SJSA1 (cell line): Measurements from ENCODE around the gene FOXJ1. TPM values are rescaled to one million over a fixed set of nuclear protein-coding genes. Genes with fewer than 3 reads are reported as not detected.

Experiments used
- DNase-seq, 2 experiments: peaks; one replicate each; pipeline ENCODE4 v3.0.0-alpha.2; 2015 to 2020; ENCODE audit warnings: low spot score in 2 of 2, low read depth in 1 of 2
- H3K27ac ChIP-seq: fragments of 250-450 bp; sonication (Bioruptor Pico); 2 replicates; pipeline ENCODE4 v1.5.1; 2020; ENCODE audit warnings: mild to moderate bottlenecking, moderate library complexity
- H3K27me3 ChIP-seq: fragments of 250-450 bp; sonication (Bioruptor Pico); replicated peaks from 2 replicates; pipeline ENCODE4 v1.5.1; 2020; ENCODE audit warnings: mild to moderate bottlenecking, moderate library complexity
- H3K36me3 ChIP-seq: fragments of 250-450 bp; sonication (Bioruptor Pico); 2 replicates; pipeline ENCODE4 v1.5.1; 2020; ENCODE audit warnings: mild to moderate bottlenecking
- H3K4me1 ChIP-seq: fragments of 250-450 bp; sonication (Bioruptor Pico); replicated peaks from 2 replicates; pipeline ENCODE4 v1.6.1; 2021; ENCODE audit warnings: mild to moderate bottlenecking
- H3K4me3 ChIP-seq: fragments of 250-450 bp; sonication (Bioruptor Pico); 2 replicates; pipeline ENCODE4 v1.5.1; 2020; ENCODE audit warnings: mild to moderate bottlenecking
- H3K9me3 ChIP-seq: fragments of 250-450 bp; sonication (Bioruptor Pico); replicated peaks from 2 replicates; pipeline ENCODE4 v1.5.1; 2020; ENCODE audit warnings: mild to moderate bottlenecking
- total RNA-seq: library from RNA; depleted of rRNA; stranded (reverse); fragments of >200 nt; shearing (Covaris generic); gene quantifications from 2 replicates; pipeline ENCODE4 v1.2.3, GENCODE V29; 2014

FOXJ1 gene
- total RNA-seq, 1 experiment from 2014 or later: not detected

- Histone ChIP-seq H3K27me3 (no peaks in the 10 kb centered on the region), H3K36me3 (no peaks in the 10 kb centered on the region), H3K9me3 (no peaks in the 10 kb centered on the region), H3K4me1 (no peaks in the 10 kb centered on the region), H3K27ac (no peak overlapping the region), H3K4me3 (no peak overlapping the region)
- no peak for DNase-seq
These were observed 14.1 kb upstream of the FOXJ1 start for GRCh38 chr17:76154936-76155845.

GRCh38 chr17:76154292-76154691, 13.2 kb upstream of the FOXJ1 start:
- Histone ChIP-seq H3K4me1 (no peaks in the 10 kb centered on the region), H3K9me3 (no peaks in the 10 kb centered on the region), H3K4me3 (no peak overlapping the region), H3K36me3 (no peaks in the 10 kb centered on the region), H3K27ac (no peak overlapping the region), H3K27me3 (no peaks in the 10 kb centered on the region)
- DNase-seq: no peak

- no peak overlapping the region for H3K27ac ChIP-seq
- no peaks in the 10 kb centered on the region for H3K27me3 ChIP-seq
- H3K9me3 ChIP-seq: no peaks in the 10 kb centered on the region
- no peaks in the 10 kb centered on the region for H3K36me3 ChIP-seq
- H3K4me1 ChIP-seq: no peaks in the 10 kb centered on the region
- H3K4me3 ChIP-seq: no peak overlapping the region
- no peak for DNase-seq
These were observed 12.6 kb upstream of the FOXJ1 start for GRCh38 chr17:76153640-76154039.

- Histone ChIP-seq H3K4me3 (no peak overlapping the region), H3K36me3 (no peaks in the 10 kb centered on the region), H3K4me1 (no peaks in the 10 kb centered on the region), H3K27ac (no peak overlapping the region), H3K27me3 (no peaks in the 10 kb centered on the region), H3K9me3 (no peaks in the 10 kb centered on the region)
- DNase-seq: no peak
These were observed 12.2 kb upstream of the FOXJ1 start for GRCh38 chr17:76153202-76153601.

GRCh38 chr17:76152591-76152990, 11.5 kb upstream of the FOXJ1 start:
- DNase-seq: no peak
- H3K4me1 ChIP-seq: no peaks in the 10 kb centered on the region
- no peaks in the 10 kb centered on the region for H3K27me3 ChIP-seq
- no peak overlapping the region for H3K27ac ChIP-seq
- H3K36me3 ChIP-seq: no peaks in the 10 kb centered on the region
- no peak overlapping the region for H3K4me3 ChIP-seq
- no peaks in the 10 kb centered on the region for H3K9me3 ChIP-seq

- no peaks in the 10 kb centered on the region for H3K36me3 ChIP-seq
- no peak overlapping the region for H3K27ac ChIP-seq
- H3K4me3 ChIP-seq: no peak overlapping the region
- DNase-seq: no peak
- H3K27me3 ChIP-seq: no peaks in the 10 kb centered on the region
- no peaks in the 10 kb centered on the region for H3K9me3 ChIP-seq
- H3K4me1 ChIP-seq: no peaks in the 10 kb centered on the region
These were observed 10.9 kb upstream of the FOXJ1 start for GRCh38 chr17:76151896-76152454.

GRCh38 chr17:76150712-76151622, 9.9 kb upstream of the FOXJ1 start:
- H3K27me3 ChIP-seq: no peaks in the 10 kb centered on the region
- no peak for DNase-seq
- no peak overlapping the region for H3K4me3 ChIP-seq
- H3K36me3 ChIP-seq: no peaks in the 10 kb centered on the region
- H3K9me3 ChIP-seq: no peaks in the 10 kb centered on the region
- H3K4me1 ChIP-seq: no peaks in the 10 kb centered on the region
- H3K27ac ChIP-seq: no peak overlapping the region

GRCh38 chr17:76149214-76149613, 8.2 kb upstream of the FOXJ1 start:
- no peak overlapping the region for H3K4me3 ChIP-seq
- DNase-seq: no peak
- H3K27ac ChIP-seq: no peak overlapping the region
- H3K9me3 ChIP-seq: no peaks in the 10 kb centered on the region
- H3K36me3 ChIP-seq: no peaks in the 10 kb centered on the region
- H3K27me3 ChIP-seq: no peaks in the 10 kb centered on the region
- no peaks in the 10 kb centered on the region for H3K4me1 ChIP-seq

GRCh38 chr17:76148015-76148326, 6.9 kb upstream of the FOXJ1 start:
- Histone ChIP-seq H3K27me3 (no peaks in the 10 kb centered on the region), H3K36me3 (no peaks in the 10 kb centered on the region), H3K4me3 (no peak overlapping the region), H3K9me3 (no peaks in the 10 kb centered on the region), H3K4me1 (no peaks in the 10 kb centered on the region), H3K27ac (no peak overlapping the region)
- DNase-seq: no peak

GRCh38 chr17:76147211-76148014, 6.4 kb upstream of the FOXJ1 start:
- no peak overlapping the region for H3K27ac ChIP-seq
- no peaks in the 10 kb centered on the region for H3K36me3 ChIP-seq
- H3K9me3 ChIP-seq: no peaks in the 10 kb centered on the region
- DNase-seq: no peak
- no peaks in the 10 kb centered on the region for H3K4me1 ChIP-seq
- no peak overlapping the region for H3K4me3 ChIP-seq
- no peaks in the 10 kb centered on the region for H3K27me3 ChIP-seq

- Histone ChIP-seq H3K4me1 (peaks cover 5% of the 10 kb centered on the region), H3K4me3 (no peak overlapping the region), H3K9me3 (no peaks in the 10 kb centered on the region), H3K27me3 (no peaks in the 10 kb centered on the region), H3K27ac (no peak overlapping the region), H3K36me3 (no peaks in the 10 kb centered on the region)
- no peak for DNase-seq
These were observed 5.2 kb upstream of the FOXJ1 start for GRCh38 chr17:76146053-76146851.

- H3K4me1 ChIP-seq: peaks cover 10% of the 10 kb centered on the region
- no peaks in the 10 kb centered on the region for H3K9me3 ChIP-seq
- no peak for DNase-seq
- no peak overlapping the region for H3K27ac ChIP-seq
- no peaks in the 10 kb centered on the region for H3K36me3 ChIP-seq
- H3K27me3 ChIP-seq: no peaks in the 10 kb centered on the region
- H3K4me3 ChIP-seq: no peak overlapping the region
These were observed 4.4 kb upstream of the FOXJ1 start for GRCh38 chr17:76145231-76146052.
